MM.1S (cell line): Measurements from ENCODE around the gene RSBN1L.

ENCODE experiments used
- EZH2phosphoT487 ChIP-seq: fragments of 300-600 bp; sonication (generic); IDR thresholded peaks from 2 replicates; pipeline ENCODE4 v1.6.1; 2018; ENCODE audit warnings: antibody characterized with exemption, low read length
- TF ChIP-seq, protein P1 (sequence below): fragments of 300-600 bp; sonication (generic); IDR thresholded peaks from 2 replicates; pipeline ENCODE4 v1.5.1; 2016; ENCODE audit warnings: antibody characterized with exemption, low read length, mixed read lengths

DNA sequence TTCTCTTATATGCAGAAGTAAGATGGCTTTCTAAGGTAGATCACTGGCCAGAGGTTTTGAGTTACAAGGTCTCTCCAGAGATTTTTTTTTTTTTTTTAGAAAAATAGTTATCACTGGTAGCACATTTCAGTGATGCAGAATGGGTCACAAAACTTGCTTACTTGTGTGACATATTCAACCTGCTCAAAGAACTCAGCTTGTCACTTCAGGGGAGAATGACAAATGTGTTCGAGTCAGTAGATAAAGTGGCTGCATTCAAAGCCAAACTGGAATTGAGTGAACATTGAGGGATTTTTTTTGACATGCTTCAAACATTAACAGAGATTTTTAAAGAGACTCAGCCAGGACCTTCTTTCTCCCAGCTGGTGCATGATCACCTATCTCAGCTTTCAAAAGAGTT is 135.7 kb downstream of the RSBN1L start:
- TF ChIP-seq, protein P1, sequence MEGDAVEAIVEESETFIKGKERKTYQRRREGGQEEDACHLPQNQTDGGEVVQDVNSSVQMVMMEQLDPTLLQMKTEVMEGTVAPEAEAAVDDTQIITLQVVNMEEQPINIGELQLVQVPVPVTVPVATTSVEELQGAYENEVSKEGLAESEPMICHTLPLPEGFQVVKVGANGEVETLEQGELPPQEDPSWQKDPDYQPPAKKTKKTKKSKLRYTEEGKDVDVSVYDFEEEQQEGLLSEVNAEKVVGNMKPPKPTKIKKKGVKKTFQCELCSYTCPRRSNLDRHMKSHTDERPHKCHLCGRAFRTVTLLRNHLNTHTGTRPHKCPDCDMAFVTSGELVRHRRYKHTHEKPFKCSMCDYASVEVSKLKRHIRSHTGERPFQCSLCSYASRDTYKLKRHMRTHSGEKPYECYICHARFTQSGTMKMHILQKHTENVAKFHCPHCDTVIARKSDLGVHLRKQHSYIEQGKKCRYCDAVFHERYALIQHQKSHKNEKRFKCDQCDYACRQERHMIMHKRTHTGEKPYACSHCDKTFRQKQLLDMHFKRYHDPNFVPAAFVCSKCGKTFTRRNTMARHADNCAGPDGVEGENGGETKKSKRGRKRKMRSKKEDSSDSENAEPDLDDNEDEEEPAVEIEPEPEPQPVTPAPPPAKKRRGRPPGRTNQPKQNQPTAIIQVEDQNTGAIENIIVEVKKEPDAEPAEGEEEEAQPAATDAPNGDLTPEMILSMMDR = no peak
- no peak for TF ChIP-seq EZH2phosphoT487
